ENCODE data around the gene TPCN2. TPM values are rescaled to one million over a fixed set of nuclear protein-coding genes. Genes with fewer than 3 reads are reported as not detected.

TPCN2 gene
- polyA plus RNA-seq, 3 donors = 29.3 to 52.8 (median 31.5) TPM

- Histone ChIP-seq H4K20me1 (ENCODE audit: insufficient read depth, low read length) (peaks cover 22% of the 10 kb centered on the region), H3K4me3 (replicated peaks in 1 of 3; ENCODE audit: low read depth in 2 of 3, low read length in 3 of 3) (no peak overlapping the region), H2AFZ (ENCODE audit: insufficient read depth, low read depth, low read length, poor library complexity, severe bottlenecking) (no peak overlapping the region), H3K9me3 (replicated peaks in 1 of 2; ENCODE audit: control insufficient read depth in 1 of 2, insufficient read depth in 1 of 2, low read length in 2 of 2) (peaks cover 0 to 1% of the 10 kb centered on the region in 2 donors), H3K4me1 (ENCODE audit: control insufficient read depth in 1 of 2, insufficient read depth in 2 of 2, low read length in 2 of 2) (no peaks in the 10 kb centered on the region), H3K36me3 (replicated peaks in 1 of 2; ENCODE audit: control insufficient read depth in 1 of 2, insufficient read depth in 2 of 2, low read length in 2 of 2) (no peaks in the 10 kb centered on the region), H3K79me2 (ENCODE audit: insufficient read depth, low read length) (no peaks in the 10 kb centered on the region), H3K4me2 (replicated peaks; ENCODE audit: extremely low read depth, low read length, poor library complexity, severe bottlenecking) (no peak overlapping the region), H3K27me3 (ENCODE audit: control insufficient read depth in 2 of 2, insufficient read depth in 2 of 2, low read length in 2 of 2) (peaks cover 0 to 3% of the 10 kb centered on the region in 2 donors), H3K9ac (ENCODE audit: insufficient read depth, low read length, poor library complexity, severe bottlenecking) (no peak overlapping the region), H3K27ac (ENCODE audit: low read depth in 1 of 2, low read length in 2 of 2) (no peak overlapping the region)
- 79% methylated on average over 8 of the region's 17 CpGs for WGBS (ENCODE audit: insufficient coverage)
- no peak overlapping the region for H3K27ac Mint-ChIP-seq
- H3K9me3 Mint-ChIP-seq = peaks cover 0 to 3% (median 0%) of the 10 kb centered on the region in 7 donors
- DNase-seq = no peak
- H3K4me1 Mint-ChIP-seq = peaks cover 3% of the 10 kb centered on the region
- no peak overlapping the region for H3K4me3 Mint-ChIP-seq
- H3K36me3 Mint-ChIP-seq = no peaks in the 10 kb centered on the region
- intact Hi-C loops (cut with micrococcal nuclease) = loop anchor here (1.0 to 2.0 kb wide), 3 partner anchors 541 to 569 kb away; no protein-coding TSS in a partner anchor
- TF ChIP-seq CTCF (IDR thresholded peaks at IDR 0.05) = no peak
- peaks cover 9 to 32% (median 19%) of the 10 kb centered on the region in 3 donors for H3K27me3 Mint-ChIP-seq (ENCODE audit: low read depth in 3 of 3)
Observed at GRCh38 chr11:69101792-69102695, 53.3 kb downstream of the TPCN2 start.

DNA sequence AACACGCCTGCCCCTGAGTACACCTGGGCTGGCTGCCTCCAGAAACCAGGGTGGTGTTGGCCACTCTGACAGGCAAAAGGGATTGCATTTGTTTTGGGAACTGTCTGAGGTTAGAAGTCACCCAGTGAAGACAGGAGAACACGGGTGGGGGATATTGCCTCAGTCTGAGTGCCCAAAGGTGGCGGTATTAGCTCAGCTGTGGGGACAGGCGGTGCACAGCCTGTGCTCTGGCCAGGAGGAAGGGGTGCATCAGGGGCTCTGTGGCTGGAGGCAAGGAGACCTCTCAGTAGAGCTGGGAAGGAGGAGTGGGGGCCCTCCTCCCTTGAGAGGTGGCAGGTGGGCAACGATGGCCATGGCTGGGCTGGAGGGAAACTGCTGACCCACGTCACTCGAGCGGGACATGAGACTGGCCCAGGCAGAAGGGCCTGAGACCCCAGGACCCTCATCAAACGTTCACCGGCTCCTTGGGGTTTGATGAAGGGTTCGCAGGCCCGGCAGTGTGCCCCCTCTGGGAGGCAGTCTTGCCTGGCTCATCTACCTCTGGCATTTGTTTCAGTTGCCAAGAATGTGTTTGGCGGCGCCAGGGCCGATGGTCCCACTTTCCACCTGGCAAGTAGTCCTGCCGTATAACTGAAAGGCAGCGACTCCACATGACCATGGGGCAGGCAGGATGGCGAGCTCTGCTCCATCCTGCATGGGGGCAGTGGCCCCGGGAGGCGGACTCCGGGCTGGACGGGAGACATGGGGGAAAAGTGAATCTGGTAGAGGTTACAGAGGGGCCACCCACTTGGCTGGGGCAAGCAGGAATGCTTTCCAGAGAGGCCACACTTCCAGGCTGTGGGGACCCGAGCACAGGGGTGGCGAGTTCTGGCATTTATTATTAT is 54.2 kb downstream of the TPCN2 start:
- no peak overlapping the region for H3K4me2 ChIP-seq (replicated peaks; ENCODE audit: extremely low read depth, low read length, poor library complexity, severe bottlenecking)
- no peak for DNase-seq
- Mint-ChIP-seq H3K4me3 (no peak overlapping the region), H3K27me3 (ENCODE audit: low read depth in 3 of 3) (peaks cover 9 to 30% (median 21%) of the 10 kb centered on the region in 3 donors), H3K27ac (peak overlapping the region in 1 of 7 donors; percentile 42), H3K4me1 (peaks cover 1% of the 10 kb centered on the region), H3K9me3 (peaks cover 2 to 11% (median 4%) of the 10 kb centered on the region in 7 donors), H3K36me3 (no peaks in the 10 kb centered on the region)
- peaks cover 13% of the 10 kb centered on the region for H4K20me1 ChIP-seq (ENCODE audit: insufficient read depth, low read length)
- H3K4me1 ChIP-seq (ENCODE audit: control insufficient read depth in 1 of 2, insufficient read depth in 2 of 2, low read length in 2 of 2) = no peaks in the 10 kb centered on the region
- H3K27ac ChIP-seq (ENCODE audit: low read depth in 1 of 2, low read length in 2 of 2) = no peak overlapping the region
- no peak overlapping the region for H2AFZ ChIP-seq (ENCODE audit: insufficient read depth, low read depth, low read length, poor library complexity, severe bottlenecking)
- TF ChIP-seq CTCF (IDR thresholded peaks at IDR 0.05) = no peak
- no peaks in the 10 kb centered on the region for H3K79me2 ChIP-seq (ENCODE audit: insufficient read depth, low read length)
- no peaks in the 10 kb centered on the region for H3K36me3 ChIP-seq (replicated peaks in 1 of 2; ENCODE audit: control insufficient read depth in 1 of 2, insufficient read depth in 2 of 2, low read length in 2 of 2)
- peaks cover 0 to 3% of the 10 kb centered on the region in 2 donors for H3K27me3 ChIP-seq (ENCODE audit: control insufficient read depth in 2 of 2, insufficient read depth in 2 of 2, low read length in 2 of 2)
- H3K9me3 ChIP-seq (replicated peaks in 1 of 2; ENCODE audit: control insufficient read depth in 1 of 2, insufficient read depth in 1 of 2, low read length in 2 of 2) = peaks cover 0 to 8% of the 10 kb centered on the region in 2 donors
- H3K9ac ChIP-seq (ENCODE audit: insufficient read depth, low read length, poor library complexity, severe bottlenecking) = no peak overlapping the region
- intact Hi-C loops (cut with micrococcal nuclease) = no loop called here
- 71% methylated on average over 20 of the region's 24 CpGs for WGBS (ENCODE audit: insufficient coverage)
- no peak overlapping the region for H3K4me3 ChIP-seq (replicated peaks in 1 of 3; ENCODE audit: low read depth in 2 of 3, low read length in 3 of 3)
